ENCODE data around the gene LCN6.

The LCN6 gene

GRCh38 chr9:136784997-136785361 lies 36.7 kb upstream of the LCN6 start:
- TF ChIP-seq, protein P1, sequence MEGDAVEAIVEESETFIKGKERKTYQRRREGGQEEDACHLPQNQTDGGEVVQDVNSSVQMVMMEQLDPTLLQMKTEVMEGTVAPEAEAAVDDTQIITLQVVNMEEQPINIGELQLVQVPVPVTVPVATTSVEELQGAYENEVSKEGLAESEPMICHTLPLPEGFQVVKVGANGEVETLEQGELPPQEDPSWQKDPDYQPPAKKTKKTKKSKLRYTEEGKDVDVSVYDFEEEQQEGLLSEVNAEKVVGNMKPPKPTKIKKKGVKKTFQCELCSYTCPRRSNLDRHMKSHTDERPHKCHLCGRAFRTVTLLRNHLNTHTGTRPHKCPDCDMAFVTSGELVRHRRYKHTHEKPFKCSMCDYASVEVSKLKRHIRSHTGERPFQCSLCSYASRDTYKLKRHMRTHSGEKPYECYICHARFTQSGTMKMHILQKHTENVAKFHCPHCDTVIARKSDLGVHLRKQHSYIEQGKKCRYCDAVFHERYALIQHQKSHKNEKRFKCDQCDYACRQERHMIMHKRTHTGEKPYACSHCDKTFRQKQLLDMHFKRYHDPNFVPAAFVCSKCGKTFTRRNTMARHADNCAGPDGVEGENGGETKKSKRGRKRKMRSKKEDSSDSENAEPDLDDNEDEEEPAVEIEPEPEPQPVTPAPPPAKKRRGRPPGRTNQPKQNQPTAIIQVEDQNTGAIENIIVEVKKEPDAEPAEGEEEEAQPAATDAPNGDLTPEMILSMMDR (IDR thresholded peaks at IDR 0.05; ENCODE audit: low read depth, low read length, poor library complexity, severe bottlenecking) = no peak
- no peak for TF ChIP-seq EZH2phosphoT487 (IDR thresholded peaks at IDR 0.05; ENCODE audit: borderline replicate concordance, low read length)
- Histone ChIP-seq H3K9me2 (replicated peaks; ENCODE audit: control insufficient read depth, low read length) (no peaks in the 10 kb centered on the region), H3K27me3 (ENCODE audit: control insufficient read depth, low read length) (peaks cover 21% of the 10 kb centered on the region), H3K4me3 (ENCODE audit: low read length) (no peak overlapping the region), H3K27ac (ENCODE audit: low read depth, low read length) (no peak overlapping the region), H4K20me1 (ENCODE audit: control insufficient read depth, insufficient read depth, low read depth, low read length) (no peaks in the 10 kb centered on the region), H3F3A (ENCODE audit: control insufficient read depth, insufficient read depth) (no peaks in the 10 kb centered on the region), H3K9me3 (ENCODE audit: control insufficient read depth, insufficient read depth, low read length) (no peaks in the 10 kb centered on the region), H3K36me3 (ENCODE audit: control insufficient read depth, low read length) (no peaks in the 10 kb centered on the region), H3K79me2 (ENCODE audit: control insufficient read depth, low read length) (no peaks in the 10 kb centered on the region), H3K4me1 (ENCODE audit: control insufficient read depth, low read length) (peaks cover 6% of the 10 kb centered on the region), H3K4me2 (ENCODE audit: low read length) (no peak overlapping the region)

DNA sequence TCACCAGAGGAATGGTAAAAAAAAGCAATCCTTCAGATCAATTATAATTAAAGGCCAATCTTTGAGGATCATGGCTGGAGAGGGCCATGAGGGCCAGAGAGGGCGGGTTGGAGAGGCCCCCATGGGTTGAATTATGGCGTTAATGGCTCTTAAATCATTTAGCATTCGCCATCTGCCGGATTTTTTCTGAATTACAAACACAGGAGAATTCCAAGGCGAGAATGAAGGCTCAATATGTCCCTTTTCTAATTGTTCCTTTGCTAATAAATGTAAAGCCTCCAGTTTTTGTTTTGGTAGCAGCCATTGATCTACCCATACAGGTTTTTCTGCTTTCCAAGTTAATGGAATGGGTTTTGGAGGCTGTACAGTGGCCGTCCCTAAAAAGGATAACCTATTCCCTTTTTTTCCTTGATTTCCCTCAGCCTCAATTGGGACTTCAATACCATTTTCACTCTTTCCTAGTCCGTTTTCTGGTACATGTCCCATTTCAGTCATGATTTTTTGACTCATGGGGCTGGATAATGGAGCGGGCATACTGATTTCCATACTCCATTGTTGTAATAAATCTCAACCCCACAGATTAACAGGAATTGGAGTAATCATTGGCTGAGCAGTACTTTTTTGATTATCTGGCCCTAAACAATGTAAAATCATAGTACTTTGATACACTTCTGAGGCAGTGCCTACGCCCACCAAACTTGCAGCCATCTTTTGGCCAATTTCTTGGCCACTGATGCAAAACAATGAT lies 36.1 kb upstream of the LCN6 start:
- Histone ChIP-seq H4K20me1 (ENCODE audit: control insufficient read depth, insufficient read depth, low read depth, low read length) (no peaks in the 10 kb centered on the region), H3K9me2 (replicated peaks; ENCODE audit: control insufficient read depth, low read length) (no peaks in the 10 kb centered on the region), H3K9me3 (ENCODE audit: control insufficient read depth, insufficient read depth, low read length) (no peaks in the 10 kb centered on the region), H3K27me3 (ENCODE audit: control insufficient read depth, low read length) (peaks cover 23% of the 10 kb centered on the region), H3K4me3 (ENCODE audit: low read length) (no peak overlapping the region), H3K36me3 (ENCODE audit: control insufficient read depth, low read length) (no peaks in the 10 kb centered on the region), H3F3A (ENCODE audit: control insufficient read depth, insufficient read depth) (no peaks in the 10 kb centered on the region), H3K4me2 (ENCODE audit: low read length) (no peak overlapping the region), H3K4me1 (ENCODE audit: control insufficient read depth, low read length) (peaks cover 6% of the 10 kb centered on the region), H3K27ac (ENCODE audit: low read depth, low read length) (no peak overlapping the region), H3K79me2 (ENCODE audit: control insufficient read depth, low read length) (no peaks in the 10 kb centered on the region)
- no peak for TF ChIP-seq EZH2phosphoT487 (IDR thresholded peaks at IDR 0.05; ENCODE audit: borderline replicate concordance, low read length)
- TF ChIP-seq, protein P1 (IDR thresholded peaks at IDR 0.05; ENCODE audit: low read depth, low read length, poor library complexity, severe bottlenecking) = peak; percentile 57

- H3K4me1 ChIP-seq (ENCODE audit: control insufficient read depth, low read length) = 0 out of 2 replicates have a peak, but pooled peaks cover 3% of the 10 kb centered on the region
- no peak overlapping the region for H3K4me2 ChIP-seq (ENCODE audit: low read length)
- no peaks in the 10 kb centered on the region for H4K20me1 ChIP-seq (ENCODE audit: control insufficient read depth, insufficient read depth, low read depth, low read length)
- H3K4me3 ChIP-seq (ENCODE audit: low read length) = no peak overlapping the region
- H3K79me2 ChIP-seq (ENCODE audit: control insufficient read depth, low read length) = no peaks in the 10 kb centered on the region
- H3K27me3 ChIP-seq (ENCODE audit: control insufficient read depth, low read length) = peaks cover 31% of the 10 kb centered on the region
- H3K9me3 ChIP-seq (ENCODE audit: control insufficient read depth, insufficient read depth, low read length) = no peaks in the 10 kb centered on the region
- H3F3A ChIP-seq (ENCODE audit: control insufficient read depth, insufficient read depth) = no peaks in the 10 kb centered on the region
- no peaks in the 10 kb centered on the region for H3K36me3 ChIP-seq (ENCODE audit: control insufficient read depth, low read length)
- no peaks in the 10 kb centered on the region for H3K9me2 ChIP-seq (replicated peaks; ENCODE audit: control insufficient read depth, low read length)
- no peak overlapping the region for H3K27ac ChIP-seq (ENCODE audit: low read depth, low read length)
- TF ChIP-seq, protein P1 (IDR thresholded peaks at IDR 0.05; ENCODE audit: low read depth, low read length, poor library complexity, severe bottlenecking) = no peak
- TF ChIP-seq EZH2phosphoT487 (IDR thresholded peaks at IDR 0.05; ENCODE audit: borderline replicate concordance, low read length) = no peak
These were observed 34.1 kb upstream of the LCN6 start for GRCh38 chr9:136782452-136782851.
